ENCODE measurements around the gene EIF2AK2.

- TF ChIP-seq GATA2 (IDR thresholded peaks at IDR 0.05; ENCODE audit: low read depth, low read length) (no peak), GATA3 (IDR thresholded peaks at IDR 0.05; ENCODE audit: low read depth, low read length) (no peak)
Observed at GRCh38 chr2:37171624-37171950, 14.8 kb upstream of the EIF2AK2 start.
